Measurements from ENCODE around the gene CACNA1B.

Gene CACNA1B

DNA sequence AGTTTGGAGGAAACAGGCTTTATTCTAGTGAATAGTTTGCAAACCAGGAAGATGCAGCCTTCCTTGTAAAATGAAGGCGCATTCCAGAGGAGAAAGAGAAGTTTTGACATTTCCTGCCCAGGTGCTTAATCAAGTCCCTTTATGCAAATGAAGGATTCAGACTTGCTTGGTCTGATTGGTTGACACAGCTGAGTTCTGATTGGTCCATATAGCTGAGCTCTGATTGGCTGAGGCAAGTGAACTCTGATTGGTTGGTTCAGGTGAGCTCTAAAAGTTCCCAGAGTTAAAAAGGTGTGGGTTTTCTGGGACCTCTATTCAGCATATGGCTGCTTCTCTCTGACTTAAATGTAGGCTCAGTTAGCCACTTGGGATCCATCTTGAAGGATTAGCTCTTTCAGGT is 151.0 kb downstream of the CACNA1B start:
- H3K27me3 ChIP-seq (replicated peaks; ENCODE audit: control insufficient read depth, insufficient read depth, low read length, poor library complexity, severe bottlenecking) = peaks cover 6% of the 10 kb centered on the region
- H3K27ac ChIP-seq (ENCODE audit: insufficient read depth, low read length, poor library complexity, severe bottlenecking) = no peak overlapping the region

DNA sequence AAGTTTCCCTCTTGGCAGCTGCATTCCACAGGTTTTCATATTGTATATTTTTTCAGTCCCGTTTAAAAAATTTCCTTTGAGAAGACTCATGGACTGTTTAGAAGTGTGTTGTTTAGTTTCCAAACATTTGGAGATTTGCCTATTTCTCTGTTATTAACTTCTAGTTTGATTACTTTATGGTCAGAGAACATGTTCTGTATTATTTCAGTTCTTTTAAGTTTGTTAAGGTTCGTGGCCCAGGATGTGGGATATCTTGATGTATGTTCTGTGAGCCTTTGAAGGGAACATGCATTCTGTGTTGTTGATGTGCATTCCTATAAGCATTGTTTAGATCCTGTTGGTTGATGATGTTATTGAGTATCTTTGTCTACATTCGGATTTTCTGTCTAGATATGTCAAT is 153.6 kb downstream of the CACNA1B start:
- H3K36me3 ChIP-seq (ENCODE audit: control insufficient read depth, insufficient read depth, low read length) = no peaks in the 10 kb centered on the region
- H3K27ac ChIP-seq (ENCODE audit: insufficient read depth, low read length, poor library complexity, severe bottlenecking) = no peak overlapping the region
- no peaks in the 10 kb centered on the region for H3K27me3 ChIP-seq (replicated peaks; ENCODE audit: control insufficient read depth, insufficient read depth, low read length, poor library complexity, severe bottlenecking)
- no peak for DNase-seq
- H3K4me3 ChIP-seq (ENCODE audit: insufficient read depth, low read depth, low read length, poor library complexity, severe bottlenecking) = no peak overlapping the region
- no peaks in the 10 kb centered on the region for H3K9me3 ChIP-seq (ENCODE audit: control insufficient read depth, low read length)
- H3K4me1 ChIP-seq (ENCODE audit: control insufficient read depth, insufficient read depth, low read length, poor library complexity, severe bottlenecking) = no peaks in the 10 kb centered on the region

More for the DNA sequence above, 151.0 kb downstream of the CACNA1B start:
- H3K36me3 ChIP-seq (ENCODE audit: control insufficient read depth, insufficient read depth, low read length) = no peaks in the 10 kb centered on the region
- no peak for DNase-seq
- no peaks in the 10 kb centered on the region for H3K4me1 ChIP-seq (ENCODE audit: control insufficient read depth, insufficient read depth, low read length, poor library complexity, severe bottlenecking)
- no peak overlapping the region for H3K4me3 ChIP-seq (ENCODE audit: insufficient read depth, low read depth, low read length, poor library complexity, severe bottlenecking)
- no peaks in the 10 kb centered on the region for H3K9me3 ChIP-seq (ENCODE audit: control insufficient read depth, low read length)

DNA sequence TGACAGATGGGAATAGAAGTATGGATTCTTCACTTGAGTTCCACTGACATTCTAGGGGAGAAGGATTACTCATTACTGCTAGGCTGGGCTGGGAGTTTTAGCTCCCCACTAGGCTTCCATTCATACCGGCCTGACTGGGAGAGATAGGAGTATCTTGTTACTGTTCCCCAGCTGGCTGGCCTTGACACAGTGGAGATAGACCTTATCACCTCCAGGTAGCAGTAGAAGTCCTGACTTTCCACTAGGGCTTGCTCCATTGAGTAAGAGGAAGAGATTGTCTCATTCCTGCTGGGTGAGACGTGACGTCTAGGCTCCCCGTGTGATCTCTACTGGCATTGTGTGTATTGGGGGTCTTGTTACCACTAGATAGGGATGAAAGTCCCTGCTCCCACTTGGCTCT is 156.4 kb downstream of the CACNA1B start:
- no peaks in the 10 kb centered on the region for H3K36me3 ChIP-seq (ENCODE audit: control insufficient read depth, insufficient read depth, low read length)
- no peak overlapping the region for H3K27ac ChIP-seq (ENCODE audit: insufficient read depth, low read length, poor library complexity, severe bottlenecking)
- H3K27me3 ChIP-seq (replicated peaks; ENCODE audit: control insufficient read depth, insufficient read depth, low read length, poor library complexity, severe bottlenecking) = no peaks in the 10 kb centered on the region
- no peak for DNase-seq
- no peak overlapping the region for H3K4me3 ChIP-seq (ENCODE audit: insufficient read depth, low read depth, low read length, poor library complexity, severe bottlenecking)
- no peaks in the 10 kb centered on the region for H3K9me3 ChIP-seq (ENCODE audit: control insufficient read depth, low read length)
- no peaks in the 10 kb centered on the region for H3K4me1 ChIP-seq (ENCODE audit: control insufficient read depth, insufficient read depth, low read length, poor library complexity, severe bottlenecking)

DNA sequence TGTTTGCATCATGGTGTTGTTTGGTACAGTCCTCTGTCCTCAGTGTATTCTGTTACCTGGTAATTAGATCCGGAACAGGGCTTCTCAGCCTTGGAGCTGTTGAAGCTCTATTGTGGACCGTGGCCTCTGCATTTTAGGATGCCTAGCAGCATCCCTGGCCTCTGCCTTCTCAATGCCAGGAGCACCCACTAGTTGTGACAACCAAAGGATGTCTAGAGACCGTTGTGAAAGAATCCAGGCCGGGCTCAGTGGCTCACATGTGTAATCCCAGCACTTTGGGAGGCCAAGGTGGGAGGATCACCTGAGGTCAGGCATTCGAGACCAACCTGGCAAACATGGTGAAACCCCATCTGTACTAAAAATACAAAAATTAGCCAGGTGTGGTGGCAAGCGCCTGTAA is 159.6 kb downstream of the CACNA1B start:
- Histone ChIP-seq H3K36me3 (ENCODE audit: control insufficient read depth, insufficient read depth, low read length) (no peaks in the 10 kb centered on the region), H3K27ac (ENCODE audit: insufficient read depth, low read length, poor library complexity, severe bottlenecking) (no peak overlapping the region), H3K27me3 (replicated peaks; ENCODE audit: control insufficient read depth, insufficient read depth, low read length, poor library complexity, severe bottlenecking) (no peaks in the 10 kb centered on the region), H3K9me3 (ENCODE audit: control insufficient read depth, low read length) (no peaks in the 10 kb centered on the region), H3K4me3 (ENCODE audit: insufficient read depth, low read depth, low read length, poor library complexity, severe bottlenecking) (no peak overlapping the region), H3K4me1 (ENCODE audit: control insufficient read depth, insufficient read depth, low read length, poor library complexity, severe bottlenecking) (no peaks in the 10 kb centered on the region)
- DNase-seq = no peak

DNA sequence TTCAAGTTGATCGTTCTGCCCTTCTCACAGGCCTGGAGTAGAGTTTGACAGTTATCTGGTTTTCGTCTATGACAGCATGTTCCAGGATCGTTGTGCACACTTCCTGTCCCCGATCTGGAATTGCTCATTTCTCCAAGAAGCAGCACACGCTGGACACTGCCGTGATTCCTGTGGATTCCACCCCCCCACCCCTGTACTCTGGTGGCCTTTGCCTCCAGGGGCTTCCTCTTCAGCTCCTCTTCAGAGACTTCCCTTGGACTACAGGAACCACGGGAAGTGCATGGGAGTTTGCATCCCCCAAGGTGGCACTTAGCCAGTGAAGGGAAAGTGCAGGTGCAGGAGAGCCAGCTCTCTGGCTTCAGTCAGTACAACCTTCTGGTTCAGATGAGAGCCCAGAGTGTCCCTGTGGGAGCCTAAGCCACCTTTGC is 160.7 kb downstream of the CACNA1B start:
- no peaks in the 10 kb centered on the region for H3K4me1 ChIP-seq (ENCODE audit: control insufficient read depth, insufficient read depth, low read length, poor library complexity, severe bottlenecking)
- H3K27me3 ChIP-seq (replicated peaks; ENCODE audit: control insufficient read depth, insufficient read depth, low read length, poor library complexity, severe bottlenecking) = no peaks in the 10 kb centered on the region
- no peak overlapping the region for H3K4me3 ChIP-seq (ENCODE audit: insufficient read depth, low read depth, low read length, poor library complexity, severe bottlenecking)
- H3K9me3 ChIP-seq (ENCODE audit: control insufficient read depth, low read length) = no peaks in the 10 kb centered on the region
- no peaks in the 10 kb centered on the region for H3K36me3 ChIP-seq (ENCODE audit: control insufficient read depth, insufficient read depth, low read length)
- no peak for DNase-seq
- no peak overlapping the region for H3K27ac ChIP-seq (ENCODE audit: insufficient read depth, low read length, poor library complexity, severe bottlenecking)

DNA sequence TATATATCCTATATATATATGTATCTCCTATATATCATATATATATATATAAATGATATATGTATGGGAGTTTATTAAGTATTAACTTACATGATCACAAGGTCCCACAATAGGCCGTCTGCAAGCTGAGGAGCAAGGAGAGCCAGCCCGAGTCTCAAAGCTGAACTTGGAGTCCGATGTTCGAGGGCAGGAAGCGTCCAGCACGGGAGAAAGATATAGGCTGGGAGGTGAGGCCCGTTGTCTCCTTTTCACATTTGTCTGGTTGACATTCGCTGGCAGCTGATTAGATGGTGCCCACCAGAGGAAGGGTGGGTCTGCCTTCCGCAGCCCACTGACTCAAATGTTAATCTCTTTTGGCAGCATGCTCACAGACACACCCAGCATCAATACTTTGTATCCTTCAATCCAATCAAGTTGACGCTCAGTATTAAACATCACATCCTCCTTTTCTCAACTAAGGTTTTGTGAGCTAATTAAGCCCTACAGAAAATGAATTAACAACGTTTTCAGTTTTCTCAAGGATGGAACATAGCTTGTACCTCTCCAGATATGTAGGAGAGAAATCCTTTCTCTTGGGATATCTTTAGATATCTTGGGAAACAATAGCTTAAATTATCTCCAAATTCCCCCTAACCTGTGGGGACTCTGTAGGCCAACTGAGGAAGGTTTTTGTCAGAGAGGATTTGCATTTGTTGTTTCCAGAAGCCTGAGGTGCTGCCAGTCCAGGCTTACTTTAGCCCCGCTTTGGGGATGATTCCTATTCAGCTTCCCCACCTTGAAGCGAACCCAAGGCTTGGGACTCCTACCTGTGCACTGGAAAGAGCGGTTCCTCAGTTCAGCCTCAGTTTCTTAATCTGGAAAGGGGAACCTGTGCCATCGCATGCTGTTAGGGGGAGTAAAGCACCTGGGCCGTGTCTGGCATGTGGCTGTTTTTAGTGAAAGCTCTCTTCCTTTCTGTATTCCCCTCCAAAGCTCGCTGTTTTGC is 163.2 kb downstream of the CACNA1B start:
- H3K27me3 ChIP-seq (replicated peaks; ENCODE audit: control insufficient read depth, insufficient read depth, low read length, poor library complexity, severe bottlenecking) = no peaks in the 10 kb centered on the region
- H3K36me3 ChIP-seq (ENCODE audit: control insufficient read depth, insufficient read depth, low read length) = no peaks in the 10 kb centered on the region
- no peak for DNase-seq
- H3K4me1 ChIP-seq (ENCODE audit: control insufficient read depth, insufficient read depth, low read length, poor library complexity, severe bottlenecking) = no peaks in the 10 kb centered on the region
- no peaks in the 10 kb centered on the region for H3K9me3 ChIP-seq (ENCODE audit: control insufficient read depth, low read length)
- no peak overlapping the region for H3K27ac ChIP-seq (ENCODE audit: insufficient read depth, low read length, poor library complexity, severe bottlenecking)
- H3K4me3 ChIP-seq (ENCODE audit: insufficient read depth, low read depth, low read length, poor library complexity, severe bottlenecking) = no peak overlapping the region

DNA sequence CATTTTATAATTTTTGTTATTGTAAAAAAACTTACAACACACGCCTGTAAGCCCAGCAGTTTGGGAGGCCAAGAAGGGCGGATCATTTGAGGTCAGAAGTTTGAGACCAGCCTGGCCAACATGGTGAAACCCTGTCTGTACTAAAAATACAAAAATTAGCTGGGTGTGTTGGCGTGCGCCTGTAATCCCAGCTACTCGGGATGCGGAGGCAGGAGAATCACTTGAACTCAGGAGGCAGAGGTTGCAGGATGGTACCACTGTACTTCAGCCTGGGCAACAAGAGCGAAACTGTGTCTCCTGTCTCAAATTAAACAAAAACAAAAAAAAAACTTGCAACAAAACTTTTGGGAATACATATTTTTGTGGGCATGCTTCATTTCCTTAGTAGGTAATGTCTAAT is 164.6 kb downstream of the CACNA1B start:
- DNase-seq = no peak
- H3K4me1 ChIP-seq (ENCODE audit: control insufficient read depth, insufficient read depth, low read length, poor library complexity, severe bottlenecking) = no peaks in the 10 kb centered on the region
- no peaks in the 10 kb centered on the region for H3K9me3 ChIP-seq (ENCODE audit: control insufficient read depth, low read length)
- no peaks in the 10 kb centered on the region for H3K36me3 ChIP-seq (ENCODE audit: control insufficient read depth, insufficient read depth, low read length)
- no peak overlapping the region for H3K27ac ChIP-seq (ENCODE audit: insufficient read depth, low read length, poor library complexity, severe bottlenecking)
- no peak overlapping the region for H3K4me3 ChIP-seq (ENCODE audit: insufficient read depth, low read depth, low read length, poor library complexity, severe bottlenecking)
- H3K27me3 ChIP-seq (replicated peaks; ENCODE audit: control insufficient read depth, insufficient read depth, low read length, poor library complexity, severe bottlenecking) = no peaks in the 10 kb centered on the region

DNA sequence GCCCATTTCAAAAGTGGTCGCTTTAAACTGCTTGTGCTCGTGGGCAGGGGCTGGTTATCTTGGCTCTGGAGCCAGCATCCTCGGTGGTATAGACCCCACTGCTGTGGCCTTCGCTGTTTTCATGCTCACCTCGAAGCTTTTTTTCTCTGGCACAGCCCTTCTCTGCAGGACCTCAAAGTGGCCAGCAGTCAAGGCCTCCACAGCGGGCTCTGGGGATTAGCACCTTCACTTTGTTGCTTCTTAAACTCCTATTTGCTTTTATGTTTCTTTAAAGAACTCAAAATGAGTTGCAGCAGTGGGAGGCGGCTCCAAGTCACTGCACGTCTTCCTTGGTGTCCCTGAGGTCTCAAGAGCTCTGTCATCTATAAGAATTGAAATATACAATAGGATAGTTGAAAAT is 165.1 kb downstream of the CACNA1B start:
- no peak overlapping the region for H3K4me3 ChIP-seq (ENCODE audit: insufficient read depth, low read depth, low read length, poor library complexity, severe bottlenecking)
- no peak overlapping the region for H3K27ac ChIP-seq (ENCODE audit: insufficient read depth, low read length, poor library complexity, severe bottlenecking)
- no peaks in the 10 kb centered on the region for H3K9me3 ChIP-seq (ENCODE audit: control insufficient read depth, low read length)
- H3K4me1 ChIP-seq (ENCODE audit: control insufficient read depth, insufficient read depth, low read length, poor library complexity, severe bottlenecking) = no peaks in the 10 kb centered on the region
- no peaks in the 10 kb centered on the region for H3K36me3 ChIP-seq (ENCODE audit: control insufficient read depth, insufficient read depth, low read length)
- DNase-seq = no peak
- no peaks in the 10 kb centered on the region for H3K27me3 ChIP-seq (replicated peaks; ENCODE audit: control insufficient read depth, insufficient read depth, low read length, poor library complexity, severe bottlenecking)

DNA sequence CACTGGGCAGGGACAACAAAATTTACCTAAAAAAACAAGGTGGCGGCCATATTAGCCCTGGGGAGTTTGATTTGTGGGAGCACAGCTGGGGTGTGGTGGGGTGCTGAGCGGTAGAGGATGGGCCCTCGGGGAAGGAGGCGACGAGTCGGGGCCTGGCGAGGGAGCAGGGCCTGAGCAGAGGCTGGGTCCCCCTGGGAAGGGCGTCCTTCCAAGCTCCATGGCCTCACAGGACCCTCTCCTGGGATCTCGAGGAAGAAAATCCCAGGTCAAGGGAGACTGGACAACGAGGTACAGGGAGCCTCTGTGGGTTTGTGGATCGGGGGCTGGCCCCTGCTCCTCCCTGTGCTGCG is 165.5 kb downstream of the CACNA1B start:
- Histone ChIP-seq H3K27me3 (replicated peaks; ENCODE audit: control insufficient read depth, insufficient read depth, low read length, poor library complexity, severe bottlenecking) (no peaks in the 10 kb centered on the region), H3K9me3 (ENCODE audit: control insufficient read depth, low read length) (no peaks in the 10 kb centered on the region), H3K36me3 (ENCODE audit: control insufficient read depth, insufficient read depth, low read length) (no peaks in the 10 kb centered on the region), H3K4me1 (ENCODE audit: control insufficient read depth, insufficient read depth, low read length, poor library complexity, severe bottlenecking) (no peaks in the 10 kb centered on the region), H3K4me3 (ENCODE audit: insufficient read depth, low read depth, low read length, poor library complexity, severe bottlenecking) (no peak overlapping the region), H3K27ac (ENCODE audit: insufficient read depth, low read length, poor library complexity, severe bottlenecking) (no peak overlapping the region)
- no peak for DNase-seq

DNA sequence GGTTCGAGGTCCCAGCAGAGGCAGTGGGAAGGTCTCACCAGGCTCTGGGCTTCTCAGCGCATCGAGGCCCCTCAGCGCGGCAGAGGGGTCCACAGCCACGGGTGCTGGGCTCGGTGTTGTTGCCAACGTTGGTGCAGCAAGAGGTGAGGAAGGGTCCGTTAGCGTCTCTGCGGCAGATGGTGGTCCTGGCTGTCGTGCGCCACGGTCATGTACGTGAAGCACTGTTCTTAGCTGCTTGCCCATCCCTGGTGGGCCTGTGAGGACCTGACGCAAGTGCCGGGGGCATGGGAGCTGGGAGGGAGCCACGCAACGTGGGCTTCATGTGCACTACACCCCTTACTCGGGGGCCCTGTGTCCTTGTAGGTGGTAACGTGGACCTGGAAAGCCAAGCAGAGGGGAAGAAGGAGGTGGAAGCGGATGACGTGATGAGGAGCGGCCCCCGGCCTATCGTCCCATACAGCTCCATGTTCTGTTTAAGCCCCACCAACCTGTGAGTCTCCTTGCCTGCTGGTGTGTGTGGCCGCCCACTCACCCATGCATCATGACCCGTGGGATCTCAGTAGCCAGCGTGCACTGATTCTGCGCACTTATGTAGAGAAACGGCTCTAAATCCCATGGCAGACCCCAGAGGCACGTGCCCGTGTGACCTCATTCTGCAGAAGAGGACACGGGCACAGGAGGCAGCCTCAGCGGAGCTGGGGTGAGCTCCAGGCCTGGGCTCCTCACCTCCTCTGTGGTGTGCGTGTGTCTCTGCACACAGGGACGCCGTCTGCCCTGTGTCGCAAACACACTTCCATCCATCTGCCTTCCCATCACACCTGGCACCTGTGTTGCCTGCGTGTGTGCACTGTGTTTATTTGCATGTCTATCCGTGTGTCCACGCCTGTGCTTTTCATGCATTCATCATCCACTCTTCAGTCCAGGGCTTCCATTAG is 166.1 kb downstream of the CACNA1B start:
- no peak overlapping the region for H3K4me3 ChIP-seq (ENCODE audit: insufficient read depth, low read depth, low read length, poor library complexity, severe bottlenecking)
- no peak for DNase-seq
- H3K27ac ChIP-seq (ENCODE audit: insufficient read depth, low read length, poor library complexity, severe bottlenecking) = no peak overlapping the region
- H3K27me3 ChIP-seq (replicated peaks; ENCODE audit: control insufficient read depth, insufficient read depth, low read length, poor library complexity, severe bottlenecking) = no peaks in the 10 kb centered on the region
- no peaks in the 10 kb centered on the region for H3K9me3 ChIP-seq (ENCODE audit: control insufficient read depth, low read length)
- H3K4me1 ChIP-seq (ENCODE audit: control insufficient read depth, insufficient read depth, low read length, poor library complexity, severe bottlenecking) = no peaks in the 10 kb centered on the region
- H3K36me3 ChIP-seq (ENCODE audit: control insufficient read depth, insufficient read depth, low read length) = no peaks in the 10 kb centered on the region
